Measurements from ENCODE around the gene KLF18.

KLF18 gene

GRCh38 chr1:44089371-44090048, 51.9 kb downstream of the KLF18 start:
- no peak for DNase-seq (ENCODE audit: low read depth, low spot score)
- H3K4me3 ChIP-seq (ENCODE audit: low read length): no peak overlapping the region
